UCSD-AML1 (cell line): Measurements from ENCODE around the gene CYP27B1.
"Not testable (repeated sequence)": the region's sequence is repeated elsewhere in the genome, so short reads cannot be mapped to it uniquely, and the experiment has no call there.

ENCODE experiments used
- DNase-seq: peaks from one replicate; lab custom pipeline; 2025; ENCODE audit not compliant: unreplicated experiment; lab: John Stamatoyannopoulos, UW

Gene CYP27B1

GRCh38 chr12:57723630-57723962, 43.3 kb downstream of the CYP27B1 start:
- no peak for DNase-seq

DNA sequence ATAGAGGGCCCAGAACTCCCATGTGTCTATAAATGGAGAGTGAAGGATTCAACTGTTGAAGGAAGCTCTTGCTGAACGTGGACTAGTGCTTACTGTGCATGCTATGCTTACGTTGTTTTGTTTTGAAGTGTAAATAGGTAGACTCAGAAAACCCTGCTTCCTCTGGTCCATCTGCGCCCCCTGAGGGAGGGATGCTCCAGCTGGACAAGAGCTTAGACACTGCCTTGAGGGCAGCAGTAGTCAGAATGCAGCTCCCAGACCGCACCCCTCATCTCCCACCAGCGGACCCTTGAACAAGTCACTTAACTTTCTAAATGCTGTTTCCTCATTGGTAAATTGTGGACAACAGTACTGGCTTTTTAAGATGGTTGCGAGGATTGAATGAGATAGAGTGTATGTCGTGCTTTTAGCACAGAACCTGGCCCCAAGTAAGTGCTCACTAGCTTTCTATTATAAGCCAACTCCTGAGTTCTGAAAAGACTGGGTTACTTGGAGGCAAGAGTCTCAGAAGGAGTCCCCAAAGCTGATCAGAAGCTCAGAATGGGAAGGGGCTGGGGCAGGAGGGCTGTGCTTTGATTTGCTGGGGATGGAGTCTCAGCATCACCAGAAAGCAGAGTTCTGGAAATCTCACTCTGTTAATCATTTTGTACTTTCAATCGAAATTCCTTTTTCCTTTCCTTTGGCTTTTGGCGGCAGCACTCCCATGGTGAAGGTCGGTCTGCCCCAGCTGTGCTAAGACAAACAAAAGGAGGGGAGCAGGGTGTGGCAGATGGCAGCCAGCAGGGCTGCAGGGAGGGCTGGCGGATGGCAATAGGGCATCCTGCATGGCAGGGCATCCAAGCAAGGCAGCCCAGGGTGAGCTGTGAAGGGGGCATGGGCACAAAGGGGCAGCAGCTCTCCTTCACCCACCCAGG, 43.9 kb downstream of the CYP27B1 start:
- DNase-seq, result no peak

DNA sequence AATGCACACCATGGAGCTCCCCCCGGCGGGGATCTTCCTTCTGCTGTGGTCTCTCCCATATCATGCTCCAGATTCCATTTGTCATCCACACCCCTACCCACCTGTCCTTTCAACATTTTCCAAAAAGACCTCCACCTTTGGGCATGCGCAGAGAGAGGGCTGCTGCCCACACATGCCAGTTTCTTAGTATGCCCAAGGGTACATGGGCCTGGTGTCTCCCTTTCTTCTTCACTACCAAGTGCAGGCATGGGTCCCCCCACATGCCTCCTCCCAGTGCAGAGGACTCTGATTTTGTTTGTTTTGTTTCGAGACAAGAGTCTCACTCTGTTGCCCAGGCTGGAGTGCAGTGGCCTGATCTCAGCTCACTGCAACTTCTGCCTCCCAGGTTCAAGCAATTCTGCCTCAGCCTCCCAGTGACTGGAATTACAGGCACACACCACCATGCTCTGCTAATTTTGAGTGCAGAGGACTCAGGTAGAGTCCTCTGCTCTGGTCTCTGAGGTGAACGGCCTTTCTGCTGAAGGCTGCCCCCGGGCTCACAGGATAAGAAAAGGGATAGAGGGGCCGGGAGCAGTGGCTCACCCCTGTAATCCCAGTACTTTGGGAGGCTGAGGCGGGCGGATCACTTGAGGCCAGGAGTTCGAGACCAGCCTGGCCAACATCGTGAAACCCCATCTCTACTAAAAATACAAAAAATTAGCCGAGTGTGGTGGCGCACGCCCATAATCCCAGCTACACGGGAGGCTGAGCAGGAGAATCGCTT, 44.9 kb downstream of the CYP27B1 start:
- DNase-seq, result not testable (repeated sequence)

DNA sequence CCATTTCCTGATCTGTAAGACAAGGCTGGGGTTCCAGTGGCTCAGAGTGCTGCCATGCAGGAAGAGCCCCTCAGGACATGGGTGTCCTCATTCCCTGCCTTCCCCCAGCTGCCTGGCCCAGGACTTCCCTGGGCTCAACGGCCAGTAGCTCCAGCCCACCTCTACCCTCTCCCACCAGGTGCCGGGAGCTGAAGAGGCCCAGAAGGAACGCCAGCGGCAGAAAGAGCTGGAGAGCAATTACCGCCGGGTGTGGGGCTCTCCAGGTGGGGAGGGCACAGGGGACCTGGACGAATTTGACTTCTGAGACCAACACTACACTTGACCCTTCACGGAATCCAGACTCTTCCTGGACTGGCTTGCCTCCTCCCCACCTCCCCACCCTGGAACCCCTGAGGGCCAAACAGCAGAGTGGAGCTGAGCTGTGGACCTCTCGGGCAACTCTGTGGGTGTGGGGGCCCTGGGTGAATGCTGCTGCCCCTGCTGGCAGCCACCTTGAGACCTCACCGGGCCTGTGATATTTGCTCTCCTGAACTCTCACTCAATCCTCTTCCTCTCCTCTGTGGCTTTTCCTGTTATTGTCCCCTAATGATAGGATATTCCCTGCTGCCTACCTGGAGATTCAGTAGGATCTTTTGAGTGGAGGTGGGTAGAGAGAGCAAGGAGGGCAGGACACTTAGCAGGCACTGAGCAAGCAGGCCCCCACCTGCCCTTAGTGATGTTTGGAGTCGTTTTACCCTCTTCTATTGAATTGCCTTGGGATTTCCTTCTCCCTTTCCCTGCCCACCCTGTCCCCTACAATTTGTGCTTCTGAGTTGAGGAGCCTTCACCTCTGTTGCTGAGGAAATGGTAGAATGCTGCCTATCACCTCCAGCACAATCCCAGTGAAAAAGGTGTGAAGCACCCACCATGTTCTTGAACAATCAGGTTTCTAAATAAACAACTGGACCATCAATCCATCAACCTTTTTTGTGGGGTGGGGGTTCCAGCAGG, 46.0 kb downstream of the CYP27B1 start:
- no peak for DNase-seq

DNA sequence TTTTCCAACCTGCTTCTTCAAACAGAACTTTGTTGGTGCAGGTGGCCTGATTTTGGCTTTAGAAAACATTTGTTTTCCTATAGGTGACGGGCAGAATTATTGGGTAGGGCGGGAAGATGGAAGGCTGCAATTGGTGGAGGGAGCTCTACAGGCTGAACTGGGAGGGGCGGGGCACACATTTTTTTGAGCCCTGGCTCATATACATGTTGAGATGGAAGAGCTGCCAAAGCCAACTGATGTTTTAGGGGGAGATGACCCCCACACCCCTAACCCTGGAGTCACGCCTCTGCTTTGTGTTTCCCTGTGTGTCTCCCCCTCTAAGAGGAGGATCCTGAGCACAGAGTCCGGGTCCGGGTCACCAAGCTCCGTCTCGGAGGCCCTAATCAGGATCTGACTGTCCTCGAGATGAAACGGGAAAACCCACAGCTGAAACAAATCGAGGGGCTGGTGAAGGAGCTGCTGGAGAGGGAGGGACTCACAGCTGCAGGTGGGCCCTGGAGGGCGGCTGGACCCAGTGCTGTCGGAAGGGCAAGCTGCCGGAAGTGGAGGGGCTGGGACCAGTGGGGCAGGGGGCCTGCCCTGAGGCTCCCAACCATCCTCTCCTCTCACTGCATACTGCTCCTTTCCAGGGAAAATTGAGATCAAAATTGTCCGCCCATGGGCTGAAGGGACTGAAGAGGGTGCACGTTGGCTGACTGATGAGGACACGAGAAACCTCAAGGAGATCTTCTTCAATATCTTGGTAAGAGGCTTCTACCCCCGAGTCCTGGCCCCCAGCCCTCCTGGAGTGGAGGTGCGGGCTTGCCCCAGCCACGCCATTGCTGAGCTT, 46.9 kb downstream of the CYP27B1 start:
- no peak for DNase-seq

GRCh38 chr12:57718641-57719528, 48.0 kb downstream of the CYP27B1 start:
- no peak for DNase-seq

DNA sequence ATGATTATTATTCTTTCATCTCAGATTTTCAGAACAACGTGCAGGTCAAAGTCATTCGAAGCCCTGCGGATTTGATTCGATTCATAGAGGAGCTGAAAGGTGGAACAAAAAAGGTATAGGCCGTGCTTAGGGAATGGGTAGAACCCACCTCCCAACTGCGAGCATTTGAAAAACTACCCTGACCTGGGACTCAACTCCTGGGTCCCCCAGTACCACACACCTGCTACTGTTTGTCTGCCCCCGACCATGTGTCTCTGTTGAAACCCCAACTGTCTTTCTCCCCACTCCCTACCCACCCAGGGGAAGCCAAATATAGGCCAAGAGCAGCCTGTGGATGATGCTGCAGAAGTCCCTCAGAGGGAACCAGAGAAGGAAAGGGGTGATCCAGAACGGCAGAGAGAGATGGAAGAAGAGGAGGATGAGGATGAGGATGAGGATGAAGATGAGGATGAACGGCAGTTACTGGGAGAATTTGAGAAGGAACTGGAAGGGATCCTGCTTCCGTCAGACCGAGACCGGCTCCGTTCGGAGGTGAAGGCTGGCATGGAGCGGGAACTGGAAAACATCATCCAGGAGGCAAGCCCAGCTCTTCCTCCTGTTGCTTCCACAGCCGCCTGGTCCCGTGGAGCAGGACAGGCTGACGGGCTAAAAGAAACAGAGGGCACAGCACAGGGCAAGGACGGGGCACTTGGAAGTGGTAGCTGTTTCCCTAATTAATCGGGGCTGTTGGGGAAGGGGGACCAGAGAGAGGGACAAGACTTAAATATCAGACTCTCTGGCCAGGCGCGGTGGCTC, 48.8 kb downstream of the CYP27B1 start:
- no peak for DNase-seq

DNA sequence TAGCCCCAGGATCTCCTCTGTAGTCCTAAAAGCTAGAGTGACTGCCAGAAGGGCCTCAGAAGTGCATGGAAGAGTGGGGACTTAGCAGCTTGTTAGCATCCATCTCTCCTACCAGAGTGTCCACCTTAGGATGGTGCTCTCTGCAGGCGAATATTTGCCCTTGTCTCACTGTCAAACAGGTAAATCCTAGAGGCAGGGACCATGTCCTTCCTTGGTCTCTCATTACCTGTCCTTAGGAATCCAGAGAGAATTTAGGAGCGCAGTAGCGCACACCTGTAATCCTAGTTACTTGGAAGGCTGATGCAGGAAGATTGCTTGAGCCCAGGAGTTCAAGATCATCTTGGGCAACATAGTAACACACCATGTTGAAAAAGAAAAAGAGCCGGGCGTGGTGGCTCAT, 49.7 kb downstream of the CYP27B1 start:
- DNase-seq, result no peak

GRCh38 chr12:57716305-57716704, 50.6 kb downstream of the CYP27B1 start:
- DNase-seq, result no peak

GRCh38 chr12:57715786-57716185, 51.1 kb downstream of the CYP27B1 start:
- no peak for DNase-seq

- DNase-seq, result not testable (repeated sequence)
Observed at GRCh38 chr12:57715036-57715748, 51.7 kb downstream of the CYP27B1 start.

- DNase-seq, result no peak
Observed at GRCh38 chr12:57713209-57713608, 53.7 kb downstream of the CYP27B1 start.

DNA sequence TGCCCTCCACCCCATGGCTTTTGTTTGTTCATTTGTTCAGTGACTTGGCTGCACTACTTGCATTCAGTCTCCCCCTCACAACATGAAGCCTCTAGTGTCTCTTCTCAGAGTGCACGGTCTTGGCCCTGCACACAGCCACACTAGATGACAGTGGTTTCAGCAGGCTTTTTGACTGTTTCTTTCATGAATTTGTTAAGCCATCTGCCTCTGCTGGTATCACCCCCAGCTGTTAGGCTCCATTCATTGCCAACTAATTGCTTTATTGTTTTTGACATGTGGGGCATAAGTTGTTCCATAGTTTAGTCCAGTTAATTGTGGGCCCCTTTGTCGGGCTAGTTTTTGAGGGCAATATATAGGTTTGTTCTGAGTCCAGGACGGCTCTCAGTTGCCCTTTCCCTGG, 54.2 kb downstream of the CYP27B1 start:
- DNase-seq, result no peak
